PC-3 (cell line): ENCODE data around the gene FLOT1.

Experiments used
- EZH2 ChIP-seq: fragments of 300-600 bp; sonication (generic); IDR thresholded peaks from one replicate; pipeline ENCODE4 v1.6.1; 2017; ENCODE audit warnings: antibody characterized with exemption, mild to moderate bottlenecking, low read length; ENCODE audit not compliant: unreplicated experiment
- EZH2phosphoT487 ChIP-seq: fragments of 300-600 bp; sonication (generic); IDR thresholded peaks from 2 replicates; pipeline ENCODE4 v1.6.1; 2018; ENCODE audit warnings: mild to moderate bottlenecking, antibody characterized with exemption, low read length, borderline replicate concordance
- TF ChIP-seq, protein P1 (sequence below): fragments of 300-600 bp; sonication (generic); conservative IDR thresholded peaks from 2 replicates; pipeline ENCODE4 v1.5.1; 2017; ENCODE audit warnings: antibody characterized with exemption, low read depth, mild to moderate bottlenecking, low read length

- TF ChIP-seq, protein P1, sequence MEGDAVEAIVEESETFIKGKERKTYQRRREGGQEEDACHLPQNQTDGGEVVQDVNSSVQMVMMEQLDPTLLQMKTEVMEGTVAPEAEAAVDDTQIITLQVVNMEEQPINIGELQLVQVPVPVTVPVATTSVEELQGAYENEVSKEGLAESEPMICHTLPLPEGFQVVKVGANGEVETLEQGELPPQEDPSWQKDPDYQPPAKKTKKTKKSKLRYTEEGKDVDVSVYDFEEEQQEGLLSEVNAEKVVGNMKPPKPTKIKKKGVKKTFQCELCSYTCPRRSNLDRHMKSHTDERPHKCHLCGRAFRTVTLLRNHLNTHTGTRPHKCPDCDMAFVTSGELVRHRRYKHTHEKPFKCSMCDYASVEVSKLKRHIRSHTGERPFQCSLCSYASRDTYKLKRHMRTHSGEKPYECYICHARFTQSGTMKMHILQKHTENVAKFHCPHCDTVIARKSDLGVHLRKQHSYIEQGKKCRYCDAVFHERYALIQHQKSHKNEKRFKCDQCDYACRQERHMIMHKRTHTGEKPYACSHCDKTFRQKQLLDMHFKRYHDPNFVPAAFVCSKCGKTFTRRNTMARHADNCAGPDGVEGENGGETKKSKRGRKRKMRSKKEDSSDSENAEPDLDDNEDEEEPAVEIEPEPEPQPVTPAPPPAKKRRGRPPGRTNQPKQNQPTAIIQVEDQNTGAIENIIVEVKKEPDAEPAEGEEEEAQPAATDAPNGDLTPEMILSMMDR, result no peak
- TF ChIP-seq EZH2 (no peak), EZH2phosphoT487 (no peak)
These were observed 27.5 kb upstream of the FLOT1 start for GRCh38 chr6:30769853-30770524.
